Measurements from ENCODE around the gene PTGFRN. TPM values are rescaled to one million over a fixed set of nuclear protein-coding genes. Genes with fewer than 3 reads are reported as not detected.
A peak's percentile ranks its signal among the peaks of the same experiment; 100 is the strongest.

The PTGFRN gene
- total RNA-seq, 2 experiments from 2014 or later: 0.79 to 1.3 TPM

- ChIA-PET CTCF (interaction anchor here (0.8 to 1.7 kb wide), 3 partner anchors 10 to 49 kb away, joined by 3 to 5 read pairs (median 3); no protein-coding TSS in a partner anchor), POLR2A (no interaction called here)
- Mint-ChIP-seq H3K4me1 (peaks cover 36% of the 10 kb centered on the region), H3K36me3 (ENCODE audit: low read depth) (no peaks in the 10 kb centered on the region), H3K9me3 (no peaks in the 10 kb centered on the region), H3K27ac (no peak overlapping the region), H3K4me3 (no peak overlapping the region), H3K27me3 (no peaks in the 10 kb centered on the region)
- peak; percentile 28 for DNase-seq
Observed at GRCh38 chr1:116942344-116942743, 32.6 kb downstream of the PTGFRN start.

- no peak overlapping the region for H3K27ac Mint-ChIP-seq
- peaks cover 36% of the 10 kb centered on the region for H3K4me1 Mint-ChIP-seq
- no peak for DNase-seq
- ChIA-PET CTCF (interaction anchor here (0.9 to 2.7 kb wide), 3 partner anchors 8 to 157 kb away, joined by 3 to 11 read pairs (median 4); no protein-coding TSS in a partner anchor), POLR2A (no interaction called here)
- H3K36me3 Mint-ChIP-seq (ENCODE audit: low read depth): no peaks in the 10 kb centered on the region
- H3K4me3 Mint-ChIP-seq: no peak overlapping the region
- H3K27me3 Mint-ChIP-seq: no peaks in the 10 kb centered on the region
- H3K9me3 Mint-ChIP-seq: no peaks in the 10 kb centered on the region
Observed at GRCh38 chr1:116943438-116943837, 33.7 kb downstream of the PTGFRN start.

GRCh38 chr1:116944613-116945012, 34.9 kb downstream of the PTGFRN start:
- no peak overlapping the region for H3K27ac Mint-ChIP-seq
- H3K9me3 Mint-ChIP-seq: no peaks in the 10 kb centered on the region
- DNase-seq: no peak
- POLR2A ChIA-PET: no interaction called here
- H3K4me1 Mint-ChIP-seq: peaks cover 36% of the 10 kb centered on the region
- CTCF ChIA-PET: interaction anchor here (2.7 kb wide), 1 partner anchor 10 kb away, joined by 11 read pairs; no protein-coding TSS in a partner anchor
- no peak overlapping the region for H3K4me3 Mint-ChIP-seq
- H3K36me3 Mint-ChIP-seq (ENCODE audit: low read depth): no peaks in the 10 kb centered on the region
- H3K27me3 Mint-ChIP-seq: no peaks in the 10 kb centered on the region

- H3K4me1 Mint-ChIP-seq: peaks cover 36% of the 10 kb centered on the region
- CTCF ChIA-PET: interaction anchor here (0.8 to 2.7 kb wide), 3 partner anchors 10 to 371 kb away, joined by 3 to 11 read pairs (median 3); no protein-coding TSS in a partner anchor
- H3K27ac Mint-ChIP-seq: peak overlapping the region; percentile 75
- H3K27me3 Mint-ChIP-seq: no peaks in the 10 kb centered on the region
- H3K4me3 Mint-ChIP-seq: no peak overlapping the region
- no peak for DNase-seq
- no peaks in the 10 kb centered on the region for H3K9me3 Mint-ChIP-seq
- H3K36me3 Mint-ChIP-seq (ENCODE audit: low read depth): no peaks in the 10 kb centered on the region
- POLR2A ChIA-PET: no interaction called here
Observed at GRCh38 chr1:116945421-116945820, 35.7 kb downstream of the PTGFRN start.

GRCh38 chr1:116945996-116946395, 36.3 kb downstream of the PTGFRN start:
- no peaks in the 10 kb centered on the region for H3K36me3 Mint-ChIP-seq (ENCODE audit: low read depth)
- DNase-seq: no peak
- H3K9me3 Mint-ChIP-seq: no peaks in the 10 kb centered on the region
- ChIA-PET CTCF (interaction anchor here (0.8 to 1.0 kb wide), 3 partner anchors 10 to 372 kb away, joined by 3 read pairs; no protein-coding TSS in a partner anchor), POLR2A (no interaction called here)
- peaks cover 36% of the 10 kb centered on the region for H3K4me1 Mint-ChIP-seq
- H3K27ac Mint-ChIP-seq: peak overlapping the region; percentile 75
- H3K4me3 Mint-ChIP-seq: no peak overlapping the region
- H3K27me3 Mint-ChIP-seq: no peaks in the 10 kb centered on the region

GRCh38 chr1:116947092-116947860, 37.6 kb downstream of the PTGFRN start:
- CTCF ChIA-PET: interaction anchor here (1.2 to 1.7 kb wide), 2 partner anchors 10 to 12 kb away, joined by 3 to 5 read pairs; no protein-coding TSS in a partner anchor
- H3K36me3 Mint-ChIP-seq (ENCODE audit: low read depth): no peaks in the 10 kb centered on the region

GRCh38 chr1:116948046-116948445, 38.3 kb downstream of the PTGFRN start:
- Mint-ChIP-seq H3K4me3 (no peak overlapping the region), H3K27ac (no peak overlapping the region), H3K4me1 (peaks cover 25% of the 10 kb centered on the region), H3K9me3 (no peaks in the 10 kb centered on the region), H3K36me3 (ENCODE audit: low read depth) (no peaks in the 10 kb centered on the region), H3K27me3 (no peaks in the 10 kb centered on the region)
- DNase-seq: no peak
- ChIA-PET POLR2A (no interaction called here), CTCF (interaction anchor here (0.6 to 1.7 kb wide), 3 partner anchors 10 to 150 kb away, joined by 3 to 5 read pairs (median 4); no protein-coding TSS in a partner anchor)

More at GRCh38 chr1:116947092-116947860, 37.6 kb downstream of the PTGFRN start:
- Mint-ChIP-seq H3K4me3 (no peak overlapping the region), H3K4me1 (peaks cover 33% of the 10 kb centered on the region), H3K27me3 (no peaks in the 10 kb centered on the region), H3K9me3 (no peaks in the 10 kb centered on the region), H3K27ac (no peak overlapping the region)
- DNase-seq: no peak
- POLR2A ChIA-PET: no interaction called here

GRCh38 chr1:116948642-116949041, 38.9 kb downstream of the PTGFRN start:
- no peak overlapping the region for H3K4me3 Mint-ChIP-seq
- no peak overlapping the region for H3K27ac Mint-ChIP-seq
- no peak for DNase-seq
- peaks cover 19% of the 10 kb centered on the region for H3K4me1 Mint-ChIP-seq
- no peaks in the 10 kb centered on the region for H3K27me3 Mint-ChIP-seq
- ChIA-PET POLR2A (no interaction called here), CTCF (interaction anchor here (0.6 to 1.7 kb wide), 4 partner anchors 8 to 150 kb away, joined by 3 to 5 read pairs (median 4); no protein-coding TSS in a partner anchor)
- no peaks in the 10 kb centered on the region for H3K9me3 Mint-ChIP-seq
- H3K36me3 Mint-ChIP-seq (ENCODE audit: low read depth): no peaks in the 10 kb centered on the region

GRCh38 chr1:116949213-116949985, 39.7 kb downstream of the PTGFRN start:
- Mint-ChIP-seq H3K27ac (no peak overlapping the region), H3K4me1 (peaks cover 16% of the 10 kb centered on the region), H3K4me3 (no peak overlapping the region), H3K36me3 (ENCODE audit: low read depth) (no peaks in the 10 kb centered on the region), H3K9me3 (no peaks in the 10 kb centered on the region), H3K27me3 (no peaks in the 10 kb centered on the region)
- no peak for DNase-seq
- ChIA-PET CTCF (interaction anchor here (1.1 to 1.5 kb wide), 4 partner anchors 8 to 16 kb away, joined by 3 to 4 read pairs (median 3); no protein-coding TSS in a partner anchor), POLR2A (no interaction called here)

GRCh38 chr1:116950517-116951199, 40.9 kb downstream of the PTGFRN start:
- ChIA-PET POLR2A (no interaction called here), CTCF (interaction anchor here (0.6 to 1.1 kb wide), 4 partner anchors 16 to 166 kb away, joined by 3 to 4 read pairs (median 3); no protein-coding TSS in a partner anchor)
- peaks cover 7% of the 10 kb centered on the region for H3K4me1 Mint-ChIP-seq
- no peak overlapping the region for H3K27ac Mint-ChIP-seq
- no peaks in the 10 kb centered on the region for H3K27me3 Mint-ChIP-seq
- no peaks in the 10 kb centered on the region for H3K36me3 Mint-ChIP-seq (ENCODE audit: low read depth)
- no peak for DNase-seq
- H3K9me3 Mint-ChIP-seq: no peaks in the 10 kb centered on the region
- no peak overlapping the region for H3K4me3 Mint-ChIP-seq

GRCh38 chr1:116951200-116951935, 41.7 kb downstream of the PTGFRN start:
- H3K27ac Mint-ChIP-seq: no peak overlapping the region
- ChIA-PET CTCF (no interaction called here), POLR2A (no interaction called here)
- peaks cover under 1% of the 10 kb centered on the region for H3K4me1 Mint-ChIP-seq
- no peak for DNase-seq
- H3K36me3 Mint-ChIP-seq (ENCODE audit: low read depth): no peaks in the 10 kb centered on the region
- H3K9me3 Mint-ChIP-seq: no peaks in the 10 kb centered on the region
- no peak overlapping the region for H3K4me3 Mint-ChIP-seq
- no peaks in the 10 kb centered on the region for H3K27me3 Mint-ChIP-seq

- no peak for DNase-seq
- H3K9me3 Mint-ChIP-seq: no peaks in the 10 kb centered on the region
- ChIA-PET CTCF (interaction anchor here (0.7 to 1.4 kb wide), 3 partner anchors 19 to 370 kb away, joined by 3 to 4 read pairs (median 3); no protein-coding TSS in a partner anchor), POLR2A (no interaction called here)
- no peak overlapping the region for H3K4me3 Mint-ChIP-seq
- no peaks in the 10 kb centered on the region for H3K4me1 Mint-ChIP-seq
- no peak overlapping the region for H3K27ac Mint-ChIP-seq
- no peaks in the 10 kb centered on the region for H3K27me3 Mint-ChIP-seq
- H3K36me3 Mint-ChIP-seq (ENCODE audit: low read depth): no peaks in the 10 kb centered on the region
Observed at GRCh38 chr1:116952738-116953275, 43.1 kb downstream of the PTGFRN start.
